Dendritic cell treated with granulocyte-macrophage colony-stimulating factor and Interleukin-4, amounts not matched to agents 40 ng/mL and 50 ng/mL, for 4 days (primary cell): Measurements from ENCODE around the gene CHRND.

Experiments used
- H3K27ac Mint-ChIP-seq: one replicate; pipeline ENCODE4 v1.8.0; 2022; ENCODE audit warnings: mild to moderate bottlenecking, mixed read lengths
- H3K27me3 Mint-ChIP-seq: one replicate; pipeline ENCODE4 v1.8.0; 2022; ENCODE audit warnings: mild to moderate bottlenecking, mixed read lengths
- H3K36me3 Mint-ChIP-seq: one replicate; pipeline ENCODE4 v1.8.0; 2022; ENCODE audit warnings: low read depth, mixed read lengths
- H3K4me1 Mint-ChIP-seq: one replicate; pipeline ENCODE4 v1.8.0; 2022; ENCODE audit warnings: low read depth, mixed read lengths
- H3K4me3 Mint-ChIP-seq: one replicate; pipeline ENCODE4 v1.8.0; 2022; ENCODE audit warnings: mild to moderate bottlenecking, moderate library complexity, mixed read lengths
- H3K9me3 Mint-ChIP-seq: one replicate; pipeline ENCODE4 v1.8.0; 2022; ENCODE audit warnings: mixed read lengths
- intact Hi-C: fragments of 100-400 bp; cut with micrococcal nuclease; formaldehyde crosslinking; loops from one replicate; pipeline ENCODE4 v1.15.0; 2022

The CHRND gene

GRCh38 chr2:232533944-232534710 is 8.2 kb downstream of the CHRND start:
- Mint-ChIP-seq H3K27ac (peak overlapping the region; percentile 20), H3K4me1 (peaks cover 45% of the 10 kb centered on the region), H3K27me3 (peaks cover 16% of the 10 kb centered on the region), H3K9me3 (peaks cover 23% of the 10 kb centered on the region), H3K4me3 (no peak overlapping the region), H3K36me3 (peaks cover 12% of the 10 kb centered on the region)
- intact Hi-C loops, result no loop called here

GRCh38 chr2:232534940-232535651 is 9.1 kb downstream of the CHRND start:
- Mint-ChIP-seq H3K9me3 (peaks cover 24% of the 10 kb centered on the region), H3K27ac (peak overlapping the region; percentile 20), H3K27me3 (peaks cover 18% of the 10 kb centered on the region), H3K4me3 (no peak overlapping the region), H3K36me3 (peaks cover 12% of the 10 kb centered on the region), H3K4me1 (peaks cover 48% of the 10 kb centered on the region)
- intact Hi-C loops, result no loop called here

- Mint-ChIP-seq H3K36me3 (peaks cover 12% of the 10 kb centered on the region), H3K27me3 (peaks cover 11% of the 10 kb centered on the region), H3K9me3 (peaks cover 24% of the 10 kb centered on the region), H3K4me3 (no peak overlapping the region), H3K27ac (no peak overlapping the region), H3K4me1 (peaks cover 48% of the 10 kb centered on the region)
- intact Hi-C loops, result no loop called here
Measured at GRCh38 chr2:232535761-232536530, 10.0 kb downstream of the CHRND start.

GRCh38 chr2:232537079-232537478 is 11.1 kb downstream of the CHRND start:
- Mint-ChIP-seq H3K9me3 (peaks cover 24% of the 10 kb centered on the region), H3K4me1 (peaks cover 60% of the 10 kb centered on the region), H3K36me3 (peaks cover 12% of the 10 kb centered on the region), H3K27me3 (peaks cover 8% of the 10 kb centered on the region), H3K27ac (no peak overlapping the region), H3K4me3 (no peak overlapping the region)
- intact Hi-C loops, result no loop called here

- Mint-ChIP-seq H3K27ac (no peak overlapping the region), H3K36me3 (peaks cover 12% of the 10 kb centered on the region), H3K9me3 (peaks cover 24% of the 10 kb centered on the region), H3K27me3 (peaks cover 8% of the 10 kb centered on the region), H3K4me1 (peaks cover 64% of the 10 kb centered on the region), H3K4me3 (no peak overlapping the region)
- intact Hi-C loops, result no loop called here
Measured at GRCh38 chr2:232537499-232537898, 11.5 kb downstream of the CHRND start.

GRCh38 chr2:232538671-232539070 is 12.7 kb downstream of the CHRND start:
- peaks cover 23% of the 10 kb centered on the region for H3K36me3 Mint-ChIP-seq
- intact Hi-C loops, result no loop called here
- H3K27ac Mint-ChIP-seq, result peak overlapping the region; percentile 78
- peaks cover 74% of the 10 kb centered on the region for H3K4me1 Mint-ChIP-seq
- H3K27me3 Mint-ChIP-seq, result peaks cover 5% of the 10 kb centered on the region
- peak overlapping the region; percentile 44 for H3K4me3 Mint-ChIP-seq
- peaks cover 24% of the 10 kb centered on the region for H3K9me3 Mint-ChIP-seq

GRCh38 chr2:232539298-232540231 is 13.6 kb downstream of the CHRND start, which contains the start of gene CHRNG:
Gene CHRNG, plus strand, starts transcription at chr2:232539692. Its CDS starts 56 bp downstream, at chr2:232539748.
- H3K9me3 Mint-ChIP-seq, result peaks cover 24% of the 10 kb centered on the region
- peak within 1 kb of the TSS; percentile 44 for H3K4me3 Mint-ChIP-seq
- H3K27ac Mint-ChIP-seq, result peak within 1 kb of the TSS; percentile 78
- intact Hi-C loops, result no loop called here
- H3K36me3 Mint-ChIP-seq, result peaks cover 32% of the 10 kb centered on the region
- H3K27me3 Mint-ChIP-seq, result peaks cover 1% of the 10 kb centered on the region
- peaks cover 71% of the 10 kb centered on the region for H3K4me1 Mint-ChIP-seq

GRCh38 chr2:232540441-232541041 is 14.6 kb downstream of the CHRND start:
- H3K27me3 Mint-ChIP-seq, result peaks cover 1% of the 10 kb centered on the region
- H3K27ac Mint-ChIP-seq, result no peak overlapping the region
- peaks cover 24% of the 10 kb centered on the region for H3K9me3 Mint-ChIP-seq
- no peak overlapping the region for H3K4me3 Mint-ChIP-seq
- peaks cover 76% of the 10 kb centered on the region for H3K4me1 Mint-ChIP-seq
- H3K36me3 Mint-ChIP-seq, result peaks cover 42% of the 10 kb centered on the region
- intact Hi-C loops, result no loop called here

- intact Hi-C loops, result no loop called here
- Mint-ChIP-seq H3K9me3 (peaks cover 20% of the 10 kb centered on the region), H3K36me3 (peaks cover 47% of the 10 kb centered on the region), H3K4me3 (no peak overlapping the region), H3K27me3 (peaks cover 1% of the 10 kb centered on the region), H3K4me1 (peaks cover 84% of the 10 kb centered on the region), H3K27ac (peak overlapping the region; percentile 58)
Measured at GRCh38 chr2:232541195-232541960, 15.4 kb downstream of the CHRND start.

GRCh38 chr2:232541961-232542714 is 16.2 kb downstream of the CHRND start:
- Mint-ChIP-seq H3K36me3 (peaks cover 47% of the 10 kb centered on the region), H3K27ac (no peak overlapping the region)
- intact Hi-C loops, result no loop called here

GRCh38 chr2:232542715-232543467 is 16.9 kb downstream of the CHRND start:
- intact Hi-C loops, result no loop called here
- Mint-ChIP-seq H3K4me3 (no peak overlapping the region), H3K4me1 (peaks cover 88% of the 10 kb centered on the region), H3K9me3 (peaks cover 13% of the 10 kb centered on the region), H3K27ac (no peak overlapping the region), H3K27me3 (peaks cover 1% of the 10 kb centered on the region), H3K36me3 (peaks cover 53% of the 10 kb centered on the region)

More at GRCh38 chr2:232541961-232542714, 16.2 kb downstream of the CHRND start:
- peaks cover 1% of the 10 kb centered on the region for H3K27me3 Mint-ChIP-seq
- H3K4me3 Mint-ChIP-seq, result no peak overlapping the region
- H3K4me1 Mint-ChIP-seq, result peaks cover 88% of the 10 kb centered on the region
- H3K9me3 Mint-ChIP-seq, result peaks cover 13% of the 10 kb centered on the region
